GM18502 (cell line): ENCODE data around the gene LILRB5.
"Not testable (repeated sequence)": the region's sequence is repeated elsewhere in the genome, so short reads cannot be mapped to it uniquely, and the experiment has no call there.

Experiments used
- ATAC-seq: cut with Tn5 transposase; IDR thresholded peaks from one replicate; pipeline ENCODE4 v1.9.1; 2021; ENCODE audit warnings: mild to moderate bottlenecking; ENCODE audit not compliant: unreplicated experiment, poor library complexity

LILRB5 gene

GRCh38 chr19:54218960-54219661, 38.0 kb downstream of the LILRB5 start:
- ATAC-seq = no peak

DNA sequence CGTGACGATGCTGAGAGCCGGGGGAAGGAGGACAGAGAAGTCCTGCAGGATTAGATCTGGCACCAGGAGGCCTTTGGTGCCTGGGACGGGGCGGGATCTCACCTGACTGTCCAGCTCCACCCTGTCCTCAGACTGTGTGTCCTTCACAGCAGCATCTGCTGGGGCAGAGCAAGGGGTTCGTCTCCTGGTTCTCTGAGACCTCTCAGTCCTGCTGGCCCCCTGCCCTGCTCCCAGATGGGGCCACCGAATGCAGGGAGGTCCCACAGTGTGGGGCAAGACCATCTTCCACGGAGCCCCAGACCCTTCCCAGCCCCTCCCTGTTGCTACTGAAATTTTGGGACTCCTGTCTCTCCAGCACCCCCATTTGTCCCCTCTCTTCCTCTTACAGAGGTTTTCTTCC, 38.8 kb downstream of the LILRB5 start:
- no peak for ATAC-seq

- not testable (repeated sequence) for ATAC-seq
Measured at GRCh38 chr19:54217517-54218247, 39.4 kb downstream of the LILRB5 start.

DNA sequence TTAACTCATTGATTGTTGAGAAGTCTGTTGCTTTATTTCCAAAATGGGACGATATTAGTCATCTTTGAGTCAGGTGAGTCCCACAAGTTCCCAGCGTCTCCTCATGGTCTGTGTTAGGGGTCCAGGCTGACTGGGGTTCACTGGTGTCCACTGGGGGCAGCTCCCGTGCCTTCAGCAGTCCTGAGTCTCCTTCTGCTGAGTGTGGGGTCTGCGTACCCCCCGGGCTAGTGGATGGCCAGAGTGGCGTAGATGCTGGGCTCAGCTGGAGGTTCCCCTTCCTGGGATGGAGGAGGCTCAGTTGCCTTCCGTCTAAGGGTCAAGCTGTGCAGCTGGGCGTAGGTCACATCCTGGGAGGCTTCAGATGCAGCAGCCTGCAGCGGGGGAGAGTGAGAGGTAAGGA, 40.2 kb downstream of the LILRB5 start:
- ATAC-seq = no peak

DNA sequence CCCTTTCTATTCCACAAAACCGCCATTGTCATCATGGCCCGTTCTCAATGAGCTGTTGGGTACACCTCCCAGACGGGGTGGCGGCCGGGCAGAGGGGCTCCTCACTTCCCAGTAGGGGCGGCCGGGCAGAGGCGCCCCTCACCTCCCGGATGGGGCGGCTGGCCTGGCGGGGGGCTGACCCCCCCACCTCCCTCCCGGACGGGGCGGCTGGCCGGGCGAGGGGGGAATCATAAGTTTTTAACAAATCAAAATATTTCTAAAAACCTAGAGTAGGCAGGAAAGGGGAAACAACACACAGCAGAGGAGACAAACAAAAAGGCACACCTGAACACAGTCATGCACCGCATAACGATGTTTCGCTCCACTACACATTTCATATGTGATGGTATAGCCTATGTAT, 42.3 kb downstream of the LILRB5 start:
- not testable (repeated sequence) for ATAC-seq

GRCh38 chr19:54214217-54214616, 42.9 kb downstream of the LILRB5 start:
- not testable (repeated sequence) for ATAC-seq

GRCh38 chr19:54211235-54211634, 45.8 kb downstream of the LILRB5 start:
- no peak for ATAC-seq

- no peak for ATAC-seq
Measured at GRCh38 chr19:54209811-54210494, 47.1 kb downstream of the LILRB5 start.

DNA sequence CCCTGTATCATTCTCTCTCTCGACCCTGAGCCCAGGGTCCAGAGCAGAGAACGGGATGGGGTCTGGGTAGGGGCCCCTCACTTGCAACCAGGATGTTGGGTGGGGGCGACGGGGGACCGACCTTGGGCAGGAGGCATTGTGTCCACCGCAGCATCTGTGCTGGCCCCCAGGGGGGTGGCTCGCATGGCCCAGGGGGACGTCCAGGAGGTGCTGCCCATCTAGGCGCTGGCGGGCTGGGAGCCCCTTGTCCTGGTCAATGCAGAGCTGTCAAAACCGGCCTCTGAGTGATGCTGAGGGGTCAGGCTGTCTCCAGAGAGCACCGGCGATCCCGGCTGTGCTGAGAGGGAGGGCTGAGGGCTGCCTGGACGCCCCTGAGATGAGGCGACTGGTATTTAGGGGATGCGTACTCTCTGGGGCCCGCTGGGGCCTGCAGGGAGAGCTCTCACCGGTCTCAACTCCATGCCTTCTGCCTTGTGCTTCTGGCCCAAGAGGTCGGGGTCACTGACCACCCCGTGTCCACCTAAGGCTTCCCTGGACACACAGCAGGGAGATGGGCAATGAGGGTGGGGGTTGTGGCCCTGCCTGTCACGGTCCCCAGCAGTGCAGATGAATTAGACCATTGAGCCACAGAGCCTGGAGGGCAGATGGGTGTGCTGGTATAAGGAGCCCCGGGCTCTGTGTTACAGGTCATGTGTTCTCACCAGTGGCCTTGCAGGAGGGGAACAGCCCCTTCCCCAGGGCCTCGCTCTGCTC, 47.8 kb downstream of the LILRB5 start:
- ATAC-seq = no peak

DNA sequence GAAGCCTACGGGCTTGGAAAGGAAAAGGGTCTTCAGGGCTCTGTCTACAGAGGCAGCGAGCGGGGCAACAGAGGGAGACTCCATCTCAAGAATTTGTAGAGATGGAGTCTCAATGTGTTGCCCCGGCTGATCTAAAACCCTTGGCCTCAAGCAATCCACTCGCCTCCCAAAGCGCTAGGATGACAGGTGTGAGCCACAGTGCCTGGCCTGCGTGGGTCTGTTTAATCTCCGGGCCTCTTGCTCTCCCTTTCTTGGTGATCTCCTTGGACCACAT, 48.4 kb downstream of the LILRB5 start:
- ATAC-seq = no peak

- ATAC-seq = peak; percentile 36
Measured at GRCh38 chr19:54207983-54208783, 48.9 kb downstream of the LILRB5 start.

DNA sequence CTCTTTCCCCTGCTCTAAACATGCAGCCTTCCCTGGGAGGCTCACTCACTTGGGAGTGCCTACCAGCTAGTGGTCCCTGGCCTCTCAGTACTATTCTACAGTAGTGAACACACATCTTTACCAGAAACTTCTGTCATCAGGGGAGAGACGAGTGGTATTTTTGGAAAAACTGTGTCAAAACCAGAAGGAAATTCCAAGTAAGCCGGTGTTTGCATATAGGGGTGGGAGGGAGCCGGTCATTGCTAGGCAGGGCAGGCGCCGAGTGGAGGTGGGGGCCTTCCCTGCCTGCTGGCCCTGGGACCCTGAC, 49.4 kb downstream of the LILRB5 start:
- ATAC-seq = no peak

- not testable (repeated sequence) for ATAC-seq
Measured at GRCh38 chr19:54207193-54207592, 49.9 kb downstream of the LILRB5 start.

GRCh38 chr19:54206831-54207177, 50.3 kb downstream of the LILRB5 start:
- no peak for ATAC-seq

DNA sequence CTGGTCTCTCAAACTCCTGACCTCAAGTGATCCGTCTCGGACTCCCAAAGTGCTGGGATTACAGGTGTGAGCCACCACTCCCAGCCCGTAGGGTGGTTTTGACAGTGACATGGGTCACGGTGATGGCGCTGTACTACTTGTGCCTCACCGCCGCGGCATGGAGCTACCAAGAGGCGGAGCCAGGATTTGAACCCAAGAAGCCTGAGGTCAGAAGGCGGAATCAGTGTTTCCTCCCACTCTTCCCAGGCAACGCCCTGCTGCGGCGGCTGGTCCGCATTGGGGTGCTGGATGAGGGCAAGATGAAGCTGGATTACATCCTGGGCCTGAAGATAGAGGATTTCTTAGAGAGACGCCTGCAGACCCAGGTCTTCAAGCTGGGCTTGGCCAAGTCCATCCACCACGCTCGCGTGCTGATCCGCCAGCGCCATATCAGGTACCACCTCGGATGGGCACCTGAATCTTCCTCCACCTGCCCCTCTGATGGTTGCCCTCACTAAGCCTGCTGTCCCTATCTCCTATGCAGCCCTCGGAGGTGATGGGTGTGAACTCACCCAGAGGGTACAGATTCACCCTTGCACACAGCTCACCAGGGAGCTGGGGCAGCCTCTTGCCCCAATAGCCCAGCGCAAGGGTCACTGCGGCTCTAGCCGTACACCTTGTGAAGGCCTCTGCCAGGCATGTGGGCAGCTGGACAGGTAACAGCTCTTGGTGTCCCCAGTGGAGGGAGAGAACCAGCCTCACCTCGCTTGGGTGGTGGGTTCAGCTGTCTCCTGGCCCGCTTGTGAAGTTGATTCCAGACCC, 50.8 kb downstream of the LILRB5 start:
- ATAC-seq = no peak

DNA sequence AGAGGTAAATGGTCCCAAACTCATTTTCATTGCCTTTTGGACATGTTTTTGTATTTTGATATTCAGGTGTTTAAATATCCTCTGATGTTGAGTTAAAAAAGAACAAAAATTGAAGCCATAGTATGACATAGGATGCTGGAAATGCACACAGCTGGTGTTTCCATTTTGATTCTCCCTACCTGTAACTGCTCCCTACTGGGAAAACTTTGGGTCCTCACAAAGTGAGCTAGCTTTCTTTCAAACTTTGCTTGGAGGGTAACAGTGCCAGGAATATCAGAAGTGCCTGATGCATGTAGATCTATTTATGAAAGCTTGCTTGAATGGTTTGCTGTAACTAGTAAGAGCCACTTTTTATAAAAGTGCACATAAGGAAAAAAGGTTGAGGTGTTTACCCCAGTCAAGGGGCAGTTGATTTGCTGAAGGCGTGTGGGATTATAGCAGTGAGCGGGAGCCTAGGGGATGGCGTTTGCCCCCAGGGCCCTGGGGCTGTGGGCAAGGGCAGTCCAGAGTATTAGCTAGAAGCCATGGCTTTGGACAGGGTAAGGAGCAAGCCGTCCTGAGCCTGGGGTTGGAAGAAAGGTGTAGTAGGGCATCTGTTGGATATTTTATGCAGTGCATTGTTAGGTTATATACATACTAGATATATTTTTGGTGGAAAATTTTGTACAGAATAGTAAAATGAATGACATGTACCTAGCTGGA, 52.2 kb downstream of the LILRB5 start:
- no peak for ATAC-seq

DNA sequence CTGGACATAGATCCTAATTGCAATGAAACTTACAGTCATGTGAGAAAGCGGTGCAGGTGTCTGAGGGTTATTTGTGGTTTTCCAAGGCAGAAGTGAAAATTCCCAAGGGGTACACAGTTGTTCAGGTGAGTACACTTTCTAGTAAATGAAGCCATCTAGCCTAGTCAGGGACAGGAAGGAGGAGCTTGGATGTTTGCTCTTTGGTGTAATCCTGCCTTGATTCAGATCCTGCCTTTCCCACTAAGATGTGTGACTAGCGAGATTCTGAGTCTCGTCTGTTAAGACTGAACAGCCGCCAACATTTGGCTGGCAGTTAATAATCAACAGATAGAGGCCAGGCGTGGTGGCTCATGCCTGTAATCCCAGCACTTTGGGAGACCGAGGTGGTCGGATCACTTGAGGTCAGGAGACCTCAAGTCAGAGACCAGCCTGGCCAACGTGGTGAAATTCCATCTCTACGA, 53.9 kb downstream of the LILRB5 start:
- ATAC-seq = no peak

DNA sequence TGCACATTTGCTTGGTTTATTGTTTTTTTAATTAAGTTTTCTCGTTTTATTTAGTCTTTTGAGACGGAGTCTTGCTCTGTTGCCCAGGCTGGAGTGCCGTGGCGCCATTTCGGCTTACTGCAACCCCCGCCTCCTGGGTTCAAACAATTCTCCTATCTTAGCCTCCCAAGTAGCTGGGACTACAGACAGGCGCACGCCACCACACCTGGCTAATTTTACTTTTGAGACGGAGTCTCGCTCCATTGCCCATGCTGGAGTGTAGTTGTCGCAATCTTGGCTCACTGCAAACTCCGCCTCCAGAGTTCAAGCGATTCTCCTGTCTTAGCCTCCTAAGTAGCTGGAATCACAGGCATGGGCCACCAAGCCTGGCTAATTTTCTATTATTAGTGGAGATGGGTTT, 55.1 kb downstream of the LILRB5 start:
- ATAC-seq = no peak

DNA sequence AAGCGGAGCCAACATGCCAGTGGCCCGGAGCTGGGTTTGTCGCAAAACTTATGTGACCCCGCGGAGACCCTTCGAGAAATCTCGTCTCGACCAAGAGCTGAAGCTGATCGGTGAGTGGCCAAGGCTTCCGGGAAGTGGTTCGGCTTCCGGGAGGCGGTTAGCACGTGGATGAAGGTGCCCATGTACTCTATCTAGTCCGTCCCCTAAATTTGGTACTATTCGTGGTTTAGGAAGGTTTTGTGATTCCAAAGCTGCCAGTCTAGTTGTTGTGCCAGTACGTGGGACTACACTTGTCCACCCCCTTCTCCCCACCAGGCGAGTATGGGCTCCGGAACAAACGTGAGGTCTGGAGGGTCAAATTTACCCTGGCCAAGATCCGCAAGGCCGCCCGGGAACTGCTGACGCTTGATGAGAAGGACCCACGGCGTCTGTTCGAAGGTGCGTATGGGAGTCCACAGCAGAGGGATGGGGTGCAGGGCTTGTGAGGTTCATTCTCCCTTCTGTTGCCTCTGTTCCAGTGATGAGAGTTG, 55.8 kb downstream of the LILRB5 start:
- no peak for ATAC-seq
